ENCODE measurements around the gene ABCB7. TPM values are rescaled to one million over a fixed set of nuclear protein-coding genes. Genes with fewer than 3 reads are reported as not detected.

ABCB7 gene
- total and polyA plus RNA-seq, 2 experiments from 2014 or later = 26.3 to 64.2 TPM

- Histone ChIP-seq H3K27me3 (ENCODE audit: insufficient read depth) (no peaks in the 10 kb centered on the region), H3K4me1 (ENCODE audit: insufficient read depth) (no peaks in the 10 kb centered on the region), H4K20me1 (replicated peaks; ENCODE audit: insufficient read depth) (no peaks in the 10 kb centered on the region), H3K36me3 (ENCODE audit: insufficient read depth) (no peaks in the 10 kb centered on the region), H3K4me3 (no peak overlapping the region), H2AFZ (no peak overlapping the region), H3K4me2 (no peak overlapping the region), H3K27ac (ENCODE audit: low read depth) (no peak overlapping the region), H3K9me2 (ENCODE audit: insufficient read depth) (no peaks in the 10 kb centered on the region), H3F3A (replicated peaks; ENCODE audit: low read depth) (no peaks in the 10 kb centered on the region), H3K79me2 (replicated peaks; ENCODE audit: insufficient read depth) (no peaks in the 10 kb centered on the region)
- H3K27me3 Mint-ChIP-seq (ENCODE audit: insufficient read depth, low read depth, poor library complexity) = peaks cover 2% of the 10 kb centered on the region
- no peaks in the 10 kb centered on the region for H3K4me1 Mint-ChIP-seq
- no peaks in the 10 kb centered on the region; the same call in 2 of the 3 replicates for H3K9me3 Mint-ChIP-seq
- ATAC-seq (no peak), DNase-seq (ENCODE audit: low spot score) (no peak)
- TF ChIP-seq ETS1 (IDR thresholded peaks at IDR 0.05) (no peak), ZNF114 (CRISPR knock-in tag; IDR thresholded peaks at IDR 0.05) (no peak), EZH2 (IDR thresholded peaks at IDR 0.05; ENCODE audit: low read depth, unreplicated experiment) (no peak), POLR2AphosphoS5 (IDR thresholded peaks at IDR 0.05; ENCODE audit: low read depth) (no peak), CTCF (conservative IDR thresholded peaks at IDR 0.05; ENCODE audit: low read depth in 2 of 2) (no peak), CREB1 (CRISPR knock-in tag; IDR thresholded peaks at IDR 0.05; ENCODE audit: low read depth) (no peak), EZH2phosphoT487 (IDR thresholded peaks at IDR 0.05; ENCODE audit: unreplicated experiment) (no peak), STAT1 (IDR thresholded peaks at IDR 0.05; ENCODE audit: unreplicated experiment) (no peak), REST (IDR thresholded peaks at IDR 0.05; ENCODE audit: unreplicated experiment) (no peak), ZNF462 (CRISPR knock-in tag; IDR thresholded peaks at IDR 0.05) (no peak)
- H3K4me3 Mint-ChIP-seq = no peak overlapping the region
- no peaks in the 10 kb centered on the region for H3K36me3 Mint-ChIP-seq (ENCODE audit: low read depth)
- H3K27ac Mint-ChIP-seq = no peak overlapping the region
These were observed 25.6 kb upstream of the ABCB7 start for GRCh38 chrX:75181721-75182120.
